Measurements from ENCODE around the gene USP30. TPM values are rescaled to one million over a fixed set of nuclear protein-coding genes. Genes with fewer than 3 reads are reported as not detected.
"Not testable (repeated sequence)": the region's sequence is repeated elsewhere in the genome, so short reads cannot be mapped to it uniquely, and the experiment has no call there.

Gene USP30, protein sequence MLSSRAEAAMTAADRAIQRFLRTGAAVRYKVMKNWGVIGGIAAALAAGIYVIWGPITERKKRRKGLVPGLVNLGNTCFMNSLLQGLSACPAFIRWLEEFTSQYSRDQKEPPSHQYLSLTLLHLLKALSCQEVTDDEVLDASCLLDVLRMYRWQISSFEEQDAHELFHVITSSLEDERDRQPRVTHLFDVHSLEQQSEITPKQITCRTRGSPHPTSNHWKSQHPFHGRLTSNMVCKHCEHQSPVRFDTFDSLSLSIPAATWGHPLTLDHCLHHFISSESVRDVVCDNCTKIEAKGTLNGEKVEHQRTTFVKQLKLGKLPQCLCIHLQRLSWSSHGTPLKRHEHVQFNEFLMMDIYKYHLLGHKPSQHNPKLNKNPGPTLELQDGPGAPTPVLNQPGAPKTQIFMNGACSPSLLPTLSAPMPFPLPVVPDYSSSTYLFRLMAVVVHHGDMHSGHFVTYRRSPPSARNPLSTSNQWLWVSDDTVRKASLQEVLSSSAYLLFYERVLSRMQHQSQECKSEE
- 10 to 100 TPM; 20.0 to 24.4 (median 21.8) TPM for polyA plus RNA-seq (ENCODE audit: insufficient read length in 3 of 3)

DNA sequence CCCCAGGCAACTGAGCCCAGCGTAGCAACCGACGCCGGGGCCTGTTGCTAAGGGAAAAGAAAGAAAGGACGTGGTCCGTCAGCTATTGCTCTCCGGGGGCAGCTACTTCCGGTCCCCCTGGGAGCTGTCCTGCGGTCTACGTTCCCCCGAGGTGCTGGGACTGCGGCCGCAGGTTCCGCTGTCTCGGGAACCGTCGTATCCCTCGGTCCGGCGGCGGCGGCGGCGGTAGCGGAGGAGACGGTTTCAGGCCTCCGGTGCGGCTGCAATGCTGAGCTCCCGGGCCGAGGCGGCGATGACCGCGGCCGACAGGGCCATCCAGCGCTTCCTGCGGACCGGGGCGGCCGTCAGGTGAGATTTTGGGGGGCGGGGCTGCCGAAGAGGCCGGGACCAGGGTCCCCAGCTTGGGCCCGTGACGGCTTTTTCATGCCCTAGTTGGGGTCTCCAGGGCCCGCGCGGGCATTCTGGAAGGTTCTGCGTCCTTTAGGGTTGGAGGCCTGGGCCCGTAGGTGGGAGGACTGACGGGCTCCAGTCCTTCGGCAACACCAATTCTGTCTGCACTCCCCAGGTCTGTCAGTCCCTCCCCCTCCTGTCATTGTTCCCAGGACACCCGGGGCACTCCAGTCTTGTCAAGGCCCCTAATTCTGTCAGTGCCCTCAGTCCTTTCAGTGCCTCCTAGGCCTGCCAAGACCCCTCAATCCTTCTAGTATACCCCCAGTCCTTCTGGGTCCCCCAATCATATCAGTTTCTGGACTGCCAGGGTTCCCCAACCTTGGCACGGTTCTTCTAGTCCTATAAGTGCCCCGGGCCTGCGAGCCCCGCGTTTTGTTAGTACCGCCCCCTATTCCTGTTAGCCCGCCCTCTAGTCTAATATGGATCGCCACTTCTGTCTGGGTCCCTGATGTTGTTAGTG is at the start of gene USP30:
USP30 (plus strand) TSS at position 163 of the 910 bp plus-strand sequence; CDS start at position 266, 103 bp downstream.
- peak; percentile 73 to 78 (median 78) for DNase-seq (ENCODE audit: low read depth in 3 of 3, low spot score in 2 of 3)

DNA sequence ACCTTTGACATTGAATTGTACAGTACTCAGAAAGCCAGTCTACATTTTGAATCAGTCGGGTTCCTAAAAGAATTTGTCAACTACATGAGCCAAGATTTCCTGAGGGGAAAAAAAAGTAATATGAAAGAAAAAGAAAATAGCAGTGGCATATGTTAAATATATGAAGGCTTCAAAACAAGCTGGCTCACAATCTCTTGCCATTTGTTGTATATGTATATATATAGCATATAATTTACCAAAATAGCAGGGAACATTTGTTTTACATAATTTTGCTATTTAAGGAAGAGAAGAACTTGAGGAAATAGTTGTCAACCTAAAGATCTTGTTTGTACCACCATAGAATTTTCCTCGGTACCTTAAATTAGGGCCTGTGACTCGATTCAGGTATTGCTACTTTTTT is 48.4 kb upstream of the USP30 start:
- no peak for DNase-seq (ENCODE audit: low read depth in 3 of 3, low spot score in 2 of 3)

DNA sequence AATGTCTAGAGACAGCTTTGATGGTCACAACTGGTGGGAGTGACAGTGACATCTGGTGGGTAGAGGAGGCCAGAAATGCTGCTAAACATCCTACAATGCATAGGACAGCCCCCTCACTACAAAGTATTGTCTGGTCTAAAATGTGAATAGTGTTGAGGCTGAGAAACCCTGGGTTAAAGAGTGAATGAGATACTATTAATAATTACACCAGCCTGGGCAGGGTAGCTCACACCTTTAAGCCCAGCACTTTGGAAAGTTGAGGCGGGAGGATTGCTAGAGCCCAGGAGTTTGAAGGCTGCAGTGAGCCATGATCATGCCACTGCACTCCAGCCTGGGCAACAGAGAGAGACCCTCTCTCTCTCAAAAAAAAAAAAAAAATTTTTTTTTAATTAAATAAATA is 42.6 kb upstream of the USP30 start:
- no peak for DNase-seq (ENCODE audit: low read depth in 3 of 3, low spot score in 2 of 3)

DNA sequence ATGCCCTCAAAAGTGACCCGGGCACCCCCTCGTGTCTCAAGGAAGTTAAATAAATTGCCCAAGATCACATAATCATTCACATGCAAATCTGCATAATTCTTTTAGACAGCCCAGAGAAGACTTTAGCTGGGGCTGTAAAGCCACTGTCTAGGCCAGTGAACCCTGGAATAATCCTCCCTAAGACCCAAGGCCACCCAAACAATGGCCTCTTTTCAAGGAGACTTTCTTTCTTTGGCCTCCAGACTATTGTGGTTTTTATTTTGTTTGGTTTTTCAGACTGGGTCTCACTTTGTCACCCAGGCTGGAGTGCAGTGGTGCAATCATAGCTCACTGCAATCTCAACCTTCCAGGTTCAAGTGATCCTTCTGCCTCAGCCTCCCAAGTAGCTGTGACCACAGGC is 42.1 kb upstream of the USP30 start:
- no peak for DNase-seq (ENCODE audit: low read depth in 3 of 3, low spot score in 2 of 3)

DNA sequence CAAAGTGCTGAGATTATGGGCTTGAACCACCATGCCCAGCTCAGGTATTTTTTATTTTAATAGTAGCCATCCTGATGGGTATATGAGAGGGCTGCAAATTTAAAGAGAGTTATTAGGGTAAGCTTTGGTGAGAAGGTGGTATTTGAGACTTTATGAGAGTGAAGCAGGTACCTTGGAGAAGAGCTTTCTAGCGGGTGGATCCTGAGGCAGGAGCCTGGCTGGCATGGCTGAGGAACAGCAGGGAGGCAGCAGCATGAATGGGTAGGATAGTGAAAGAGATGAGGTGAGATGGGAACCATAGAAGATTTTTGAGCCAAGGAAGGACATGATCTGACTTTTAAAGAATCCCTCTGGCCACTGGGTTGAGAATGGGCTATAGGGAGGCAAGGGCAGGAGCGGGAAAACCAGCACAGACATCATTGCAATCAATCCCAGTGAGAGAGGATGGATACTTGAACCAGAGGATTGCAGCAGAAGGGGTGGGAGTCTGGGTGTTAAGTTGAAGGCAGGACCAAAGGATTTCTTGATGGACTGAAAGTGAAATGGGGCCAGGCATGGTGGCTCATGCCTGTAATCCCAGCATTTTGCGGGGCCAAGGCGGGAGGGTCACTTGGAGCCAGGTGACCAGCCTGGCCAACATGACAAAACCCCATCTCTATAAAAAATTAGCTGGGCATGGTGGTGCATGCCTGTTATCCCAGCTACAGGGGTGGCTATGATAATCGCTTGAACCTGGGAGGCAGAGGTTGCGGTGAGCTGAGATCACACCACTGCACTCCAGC is 37.2 kb upstream of the USP30 start:
- no peak for DNase-seq (ENCODE audit: low read depth in 3 of 3, low spot score in 2 of 3)

DNA sequence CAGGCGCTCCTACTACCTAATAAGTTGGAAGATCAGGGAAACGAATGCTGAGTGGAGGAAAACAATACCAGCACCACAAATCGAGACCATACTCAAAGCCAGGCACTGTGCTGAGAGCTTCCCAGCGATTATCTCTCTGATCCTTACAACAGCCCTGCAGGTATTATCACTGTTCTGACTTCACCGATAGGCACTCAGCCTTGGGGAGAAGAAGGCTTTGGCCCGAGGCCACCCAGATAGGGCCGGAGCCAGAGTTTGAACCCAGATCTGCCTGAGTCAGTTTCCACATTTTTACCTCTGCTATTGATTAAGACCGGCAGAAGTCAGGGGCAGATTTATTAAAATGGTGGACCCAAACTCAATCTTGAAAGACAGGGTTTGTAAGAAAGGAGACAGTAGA is 36.4 kb upstream of the USP30 start:
- DNase-seq (ENCODE audit: low read depth in 3 of 3, low spot score in 2 of 3), result no peak

GRCh38 chr12:109016978-109017377 is 35.4 kb upstream of the USP30 start:
- DNase-seq (ENCODE audit: low read depth in 3 of 3, low spot score in 2 of 3), result no peak

DNA sequence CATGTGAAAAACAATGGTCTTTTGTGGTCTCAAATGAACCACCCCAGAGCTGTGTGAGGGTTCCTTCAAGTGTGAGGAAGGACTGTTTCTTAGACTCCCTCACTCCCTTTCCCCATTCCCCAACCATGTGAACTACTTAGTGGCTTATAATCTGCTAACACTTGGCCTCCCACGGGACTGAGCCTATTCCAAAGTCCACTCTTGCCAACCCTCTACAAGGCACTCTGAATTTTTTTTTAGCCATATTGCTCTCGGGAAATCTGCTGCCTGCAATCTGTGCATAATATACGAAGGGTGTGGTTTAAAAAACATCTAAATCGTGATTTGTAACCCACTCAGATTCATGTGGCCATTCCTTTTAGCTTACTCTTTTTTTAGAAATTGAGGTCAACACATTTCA is 34.1 kb upstream of the USP30 start:
- DNase-seq (ENCODE audit: low read depth in 3 of 3, low spot score in 2 of 3), result no peak

DNA sequence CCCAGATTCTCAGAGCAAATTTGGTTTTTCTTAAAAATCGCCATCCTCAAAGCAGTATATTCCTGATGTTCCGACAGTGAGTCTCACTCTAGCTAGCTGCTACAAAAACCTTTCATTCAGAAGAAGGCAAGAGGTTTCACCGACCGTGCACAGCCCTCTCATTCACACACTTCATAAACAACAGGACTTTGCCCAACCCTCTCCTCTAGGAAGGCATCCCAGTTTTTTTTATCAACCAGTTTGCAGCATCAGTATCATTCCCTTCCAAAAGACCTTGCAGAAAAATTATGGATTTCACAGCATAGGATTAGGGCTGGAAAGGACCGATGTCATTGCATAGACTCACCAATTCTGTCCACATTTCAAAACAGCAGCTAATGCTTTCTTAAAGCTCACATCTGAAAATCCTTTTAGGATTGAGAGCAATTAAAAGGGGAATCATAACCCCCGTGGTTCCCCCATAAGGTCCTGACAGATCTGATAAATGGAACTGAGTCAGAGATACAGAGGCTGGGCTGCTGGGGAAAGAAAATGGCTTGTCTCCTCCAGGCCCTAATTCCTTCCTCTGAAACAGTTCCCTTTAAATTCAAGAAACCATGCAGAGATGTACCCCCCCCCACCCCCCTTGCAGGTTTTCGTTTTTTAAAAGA is 32.1 kb upstream of the USP30 start:
- DNase-seq (ENCODE audit: low read depth in 3 of 3, low spot score in 2 of 3), result no peak

- peak; percentile 74 to 87 (median 80) for DNase-seq (ENCODE audit: low read depth in 3 of 3, low spot score in 2 of 3)
Measured at GRCh38 chr12:109020796-109021380, 31.5 kb upstream of the USP30 start, which contains the start of gene SVOP. Gene SVOP (minus strand): TSS chr12:109021068. CDS start chr12:109020868, 200 bp downstream.

- no peak for DNase-seq (ENCODE audit: low read depth in 3 of 3, low spot score in 2 of 3)
Measured at GRCh38 chr12:109027767-109028166, 24.6 kb upstream of the USP30 start.

GRCh38 chr12:109028624-109029023 is 23.8 kb upstream of the USP30 start:
- DNase-seq (ENCODE audit: low read depth in 3 of 3, low spot score in 2 of 3), result not testable (repeated sequence)

GRCh38 chr12:109029411-109029810 is 23.0 kb upstream of the USP30 start:
- no peak for DNase-seq (ENCODE audit: low read depth in 3 of 3, low spot score in 2 of 3)

- DNase-seq (ENCODE audit: low read depth in 3 of 3, low spot score in 2 of 3), result no peak
Measured at GRCh38 chr12:109033239-109034196, 18.9 kb upstream of the USP30 start.

- DNase-seq (ENCODE audit: low read depth in 3 of 3, low spot score in 2 of 3), result no peak
Measured at GRCh38 chr12:109036975-109037374, 15.4 kb upstream of the USP30 start.

- no peak for DNase-seq (ENCODE audit: low read depth in 3 of 3, low spot score in 2 of 3)
Measured at GRCh38 chr12:109044241-109044640, 8.1 kb upstream of the USP30 start.

- DNase-seq (ENCODE audit: low read depth in 3 of 3, low spot score in 2 of 3), result no peak
Measured at GRCh38 chr12:109047081-109047805, 5.1 kb upstream of the USP30 start.

DNA sequence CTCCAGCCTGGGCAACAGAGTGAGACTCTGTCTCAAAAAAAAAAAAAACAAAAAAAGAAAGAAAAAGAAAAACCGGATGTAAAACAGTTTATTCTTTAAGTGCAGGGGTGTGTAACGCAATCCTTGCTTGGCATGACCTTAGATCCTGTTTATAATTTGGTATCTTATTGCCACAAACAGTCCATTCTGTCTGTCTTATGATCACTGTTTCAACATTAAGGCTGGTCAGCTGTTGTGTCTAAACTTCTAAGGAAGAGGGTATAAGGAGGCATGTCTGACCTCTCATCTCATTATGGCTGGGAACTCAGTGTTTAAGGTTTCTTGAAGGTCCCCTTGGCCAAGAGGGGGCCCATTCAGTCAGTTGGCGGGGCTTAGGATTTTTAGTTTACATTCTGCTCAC is 3.7 kb upstream of the USP30 start:
- DNase-seq (ENCODE audit: low read depth in 3 of 3, low spot score in 2 of 3), result not testable (repeated sequence)
